VCaP (cell line): ENCODE measurements around the gene IL36RN.

ENCODE experiments used
- H3K27ac ChIP-seq: fragments of 450-650 bp; 2 replicates; pipeline ENCODE4 v1.5.1; 2017
- TF ChIP-seq, protein P1 (sequence below): fragments of 450-650 bp; conservative IDR thresholded peaks from 2 replicates; pipeline ENCODE4 v1.5.1; 2017; ENCODE audit warnings: mild to moderate bottlenecking, moderate library complexity

Gene IL36RN

DNA sequence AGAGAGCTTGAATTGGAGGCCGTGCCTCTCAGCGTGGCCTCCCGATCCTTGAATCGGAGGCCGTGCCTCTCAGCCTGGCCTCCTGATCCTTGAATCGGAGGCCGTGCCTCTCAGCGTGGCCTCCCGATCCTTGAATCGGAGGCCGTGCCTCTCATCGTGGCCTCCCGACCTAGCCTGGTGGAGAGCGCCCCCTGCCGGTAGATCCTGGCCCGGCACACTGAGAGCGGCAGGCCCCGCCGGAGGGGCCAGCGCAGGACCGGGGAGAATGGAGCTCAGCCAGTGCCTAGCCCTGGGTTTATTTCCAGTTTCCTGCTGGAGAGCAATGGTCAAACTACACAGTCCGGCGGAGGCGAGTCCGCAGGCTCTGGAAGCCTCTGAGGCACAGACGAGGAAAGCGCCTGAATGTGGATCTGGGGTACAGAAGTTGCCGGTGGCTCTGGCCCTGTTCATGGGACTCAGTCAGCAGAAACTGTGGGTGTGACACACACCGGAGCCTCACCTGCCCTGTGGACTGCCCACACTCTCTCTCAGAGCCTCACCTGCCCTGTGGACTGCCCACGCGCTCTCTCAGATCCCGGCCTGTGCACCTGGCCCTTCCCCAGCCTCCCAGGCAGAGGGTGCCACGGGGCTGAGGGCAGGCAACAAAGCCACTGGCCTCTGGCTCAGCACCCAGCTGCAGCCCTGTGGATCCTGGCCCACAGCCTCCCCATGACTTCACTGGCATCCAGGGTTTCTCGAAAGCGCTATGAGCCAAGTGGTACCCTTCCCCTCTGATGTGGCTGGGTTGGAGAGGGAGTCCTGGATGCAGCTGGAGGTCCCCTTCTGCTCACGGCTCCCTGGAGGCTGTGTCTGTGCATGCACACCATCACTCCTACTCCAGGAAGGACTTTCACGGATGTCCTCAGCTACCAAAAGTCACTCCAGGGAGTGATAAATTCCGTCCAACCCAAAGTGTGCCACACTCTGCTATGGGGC is 7.8 kb upstream of the IL36RN start:
- no peak overlapping the region for H3K27ac ChIP-seq
- TF ChIP-seq, protein P1, sequence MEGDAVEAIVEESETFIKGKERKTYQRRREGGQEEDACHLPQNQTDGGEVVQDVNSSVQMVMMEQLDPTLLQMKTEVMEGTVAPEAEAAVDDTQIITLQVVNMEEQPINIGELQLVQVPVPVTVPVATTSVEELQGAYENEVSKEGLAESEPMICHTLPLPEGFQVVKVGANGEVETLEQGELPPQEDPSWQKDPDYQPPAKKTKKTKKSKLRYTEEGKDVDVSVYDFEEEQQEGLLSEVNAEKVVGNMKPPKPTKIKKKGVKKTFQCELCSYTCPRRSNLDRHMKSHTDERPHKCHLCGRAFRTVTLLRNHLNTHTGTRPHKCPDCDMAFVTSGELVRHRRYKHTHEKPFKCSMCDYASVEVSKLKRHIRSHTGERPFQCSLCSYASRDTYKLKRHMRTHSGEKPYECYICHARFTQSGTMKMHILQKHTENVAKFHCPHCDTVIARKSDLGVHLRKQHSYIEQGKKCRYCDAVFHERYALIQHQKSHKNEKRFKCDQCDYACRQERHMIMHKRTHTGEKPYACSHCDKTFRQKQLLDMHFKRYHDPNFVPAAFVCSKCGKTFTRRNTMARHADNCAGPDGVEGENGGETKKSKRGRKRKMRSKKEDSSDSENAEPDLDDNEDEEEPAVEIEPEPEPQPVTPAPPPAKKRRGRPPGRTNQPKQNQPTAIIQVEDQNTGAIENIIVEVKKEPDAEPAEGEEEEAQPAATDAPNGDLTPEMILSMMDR, result no peak

DNA sequence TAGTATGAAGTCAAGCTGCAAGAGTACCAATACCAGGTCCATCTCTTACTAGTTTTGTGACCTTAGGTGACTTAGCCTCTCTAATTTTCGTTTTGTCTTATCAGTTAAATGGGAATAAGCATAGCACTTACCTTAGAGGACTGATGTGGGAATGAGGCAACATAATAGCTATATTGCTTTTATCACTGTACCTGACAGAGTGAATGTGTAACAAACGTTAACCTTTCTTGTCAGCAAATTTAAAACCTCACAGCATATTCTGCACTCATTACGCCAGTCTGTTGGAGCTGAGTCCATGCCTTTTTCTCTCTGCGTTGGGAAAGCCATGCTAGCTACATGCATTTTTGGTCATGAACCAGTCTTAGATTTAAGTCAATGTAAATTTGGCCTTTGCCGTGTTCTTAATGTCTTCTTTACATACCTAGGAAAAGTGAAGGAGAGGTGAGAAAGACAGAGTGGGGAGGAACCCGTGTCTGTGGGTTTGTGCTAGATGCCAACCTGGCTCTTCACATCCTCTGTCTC is 6.5 kb upstream of the IL36RN start, which contains the start of gene IL36B:
TSS of gene IL36B (minus strand) at position 472 of the 522 bp plus-strand sequence.
- TF ChIP-seq, protein P1, result no peak
- H3K27ac ChIP-seq, result no peak within 1 kb of the TSS

DNA sequence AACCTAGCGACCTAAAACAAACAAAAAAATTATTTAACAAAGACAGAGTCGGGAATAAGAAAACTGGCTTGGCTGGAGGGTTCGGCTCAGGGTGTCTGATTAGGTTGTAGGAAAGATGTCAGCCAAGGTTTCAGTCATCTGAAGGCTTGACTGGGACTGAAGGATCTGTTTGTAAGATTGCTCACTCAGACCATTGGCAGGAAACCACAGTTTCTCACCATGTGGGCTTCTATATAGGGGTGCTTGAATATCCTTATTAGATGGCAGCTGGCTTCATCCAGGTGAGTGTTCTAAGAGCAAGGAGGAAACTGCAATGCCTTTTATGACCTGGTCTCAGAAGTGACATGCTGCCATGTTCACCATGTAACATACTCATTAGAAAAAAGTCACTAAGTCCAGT is 5.3 kb upstream of the IL36RN start:
- TF ChIP-seq, protein P1, result no peak
- no peak overlapping the region for H3K27ac ChIP-seq

DNA sequence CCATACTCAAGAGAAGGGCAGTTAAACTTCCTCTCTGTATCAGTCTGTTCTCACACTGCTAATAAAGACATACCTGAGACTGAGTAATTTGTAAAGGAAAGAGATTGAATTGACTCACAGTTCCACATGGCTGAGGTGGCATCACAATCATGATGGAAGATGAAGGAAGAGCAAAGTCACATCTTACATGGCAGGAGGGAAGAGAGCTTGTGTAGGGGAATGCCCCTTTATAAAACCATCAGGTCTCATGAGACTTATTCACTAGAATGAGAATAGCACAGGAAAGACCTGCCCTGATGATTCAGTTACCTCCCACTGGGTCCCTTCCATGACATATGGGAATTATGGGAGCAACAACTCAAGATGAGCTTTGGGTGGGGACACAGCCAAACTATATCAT is 4.9 kb upstream of the IL36RN start:
- no peak overlapping the region for H3K27ac ChIP-seq
- TF ChIP-seq, protein P1, result no peak

DNA sequence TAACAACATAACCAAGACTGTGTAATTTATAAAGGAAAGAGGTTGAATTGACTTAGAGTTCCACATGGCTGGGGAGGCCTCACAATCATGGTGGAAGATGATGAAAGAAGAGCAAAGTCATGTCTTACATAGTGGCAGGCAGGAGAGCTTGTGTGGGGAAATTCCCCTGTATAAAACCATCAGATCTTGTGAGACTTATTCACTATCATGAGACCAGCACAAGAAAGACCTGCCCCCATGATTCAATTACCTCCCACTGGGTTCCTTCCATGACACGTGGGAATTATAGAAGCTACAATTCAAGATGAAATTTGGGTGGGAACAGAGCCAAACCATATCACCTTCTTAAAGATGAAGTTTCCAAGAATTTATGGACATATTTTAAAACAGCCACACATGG is 2.5 kb upstream of the IL36RN start:
- TF ChIP-seq, protein P1, result no peak
- H3K27ac ChIP-seq, result peak overlapping the region; percentile 59

DNA sequence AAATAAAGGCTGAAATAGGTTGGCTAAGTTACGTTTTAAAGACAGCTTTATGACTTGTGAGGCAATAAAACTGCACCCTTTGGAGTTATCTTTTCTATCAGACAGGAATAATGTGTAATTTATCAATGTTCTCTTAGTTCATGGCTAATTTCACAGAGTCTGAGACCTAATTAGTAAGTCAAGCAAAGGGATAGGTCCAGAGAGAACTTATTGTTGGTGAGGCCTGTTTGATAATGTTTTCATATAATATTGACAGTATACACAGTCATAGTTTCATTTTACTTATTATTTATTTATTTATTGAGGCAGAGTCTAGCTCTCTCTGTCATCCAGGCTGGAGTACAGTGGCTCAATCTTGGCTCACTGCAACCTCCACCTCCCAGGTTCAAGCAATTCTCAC is 1.9 kb upstream of the IL36RN start:
- TF ChIP-seq, protein P1, result no peak
- H3K27ac ChIP-seq, result peak overlapping the region; percentile 59

DNA sequence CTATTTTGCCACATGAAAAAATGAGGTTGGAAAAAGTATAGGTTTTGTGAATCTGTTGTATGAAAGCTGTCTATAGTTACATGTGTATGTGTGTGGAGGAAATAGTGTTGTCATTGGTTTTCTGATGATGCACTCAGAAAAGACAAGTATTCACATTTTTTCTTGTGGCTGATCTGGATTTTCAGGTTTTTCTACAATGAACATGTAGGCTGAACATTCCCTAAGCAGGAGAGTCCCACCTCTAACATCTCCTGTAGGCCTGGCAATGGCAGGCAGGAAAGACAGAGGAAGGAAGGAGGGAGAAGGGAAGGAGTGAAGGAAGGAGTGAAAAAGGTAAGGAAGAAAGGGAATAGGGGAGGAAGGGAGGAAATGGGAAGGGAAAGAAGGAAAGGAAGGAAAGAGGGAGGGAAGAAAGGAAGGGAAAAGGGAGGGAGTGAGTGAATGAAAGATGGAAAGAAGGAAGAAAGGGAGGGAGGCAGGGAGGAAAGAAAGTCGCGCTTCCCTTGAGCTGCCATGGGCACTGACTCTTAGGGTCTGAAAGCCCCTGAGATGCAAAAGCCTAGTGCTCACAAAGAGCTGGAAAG is 495 bp upstream of the IL36RN start:
- TF ChIP-seq, protein P1, result no peak

More for the DNA sequence above, 495 bp upstream of the IL36RN start:
- peak overlapping the region; percentile 41 for H3K27ac ChIP-seq
